ENCODE measurements around the gene SLC44A4. TPM values are rescaled to one million over a fixed set of nuclear protein-coding genes. Genes with fewer than 3 reads are reported as not detected.
"Not testable (repeated sequence)": the region's sequence is repeated elsewhere in the genome, so short reads cannot be mapped to it uniquely, and the experiment has no call there.

SLC44A4 gene
- total RNA-seq, 1 donor from 2014 or later, result 1.7 TPM

- no peak for DNase-seq (ENCODE audit: extremely low read depth, low read depth, low spot score)
These were observed 47.2 kb downstream of the SLC44A4 start for GRCh38 chr6:31831350-31832215.

GRCh38 chr6:31830886-31831335, 47.9 kb downstream of the SLC44A4 start:
- DNase-seq (ENCODE audit: extremely low read depth, low read depth, low spot score), result no peak

DNA sequence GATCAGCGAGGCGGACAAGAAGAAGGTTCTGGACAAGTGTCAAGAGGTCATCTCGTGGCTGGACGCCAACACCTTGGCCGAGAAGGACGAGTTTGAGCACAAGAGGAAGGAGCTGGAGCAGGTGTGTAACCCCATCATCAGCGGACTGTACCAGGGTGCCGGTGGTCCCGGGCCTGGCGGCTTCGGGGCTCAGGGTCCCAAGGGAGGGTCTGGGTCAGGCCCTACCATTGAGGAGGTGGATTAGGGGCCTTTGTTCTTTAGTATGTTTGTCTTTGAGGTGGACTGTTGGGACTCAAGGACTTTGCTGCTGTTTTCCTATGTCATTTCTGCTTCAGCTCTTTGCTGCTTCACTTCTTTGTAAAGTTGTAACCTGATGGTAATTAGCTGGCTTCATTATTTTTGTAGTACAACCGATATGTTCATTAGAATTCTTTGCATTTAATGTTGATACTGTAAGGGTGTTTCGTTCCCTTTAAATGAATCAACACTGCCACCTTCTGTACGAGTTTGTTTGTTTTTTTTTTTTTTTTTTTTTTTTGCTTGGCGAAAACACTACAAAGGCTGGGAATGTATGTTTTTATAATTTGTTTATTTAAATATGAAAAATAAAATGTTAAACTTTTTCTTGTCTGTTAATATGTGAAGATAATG, 49.0 kb downstream of the SLC44A4 start:
- DNase-seq (ENCODE audit: extremely low read depth, low read depth, low spot score), result no peak

DNA sequence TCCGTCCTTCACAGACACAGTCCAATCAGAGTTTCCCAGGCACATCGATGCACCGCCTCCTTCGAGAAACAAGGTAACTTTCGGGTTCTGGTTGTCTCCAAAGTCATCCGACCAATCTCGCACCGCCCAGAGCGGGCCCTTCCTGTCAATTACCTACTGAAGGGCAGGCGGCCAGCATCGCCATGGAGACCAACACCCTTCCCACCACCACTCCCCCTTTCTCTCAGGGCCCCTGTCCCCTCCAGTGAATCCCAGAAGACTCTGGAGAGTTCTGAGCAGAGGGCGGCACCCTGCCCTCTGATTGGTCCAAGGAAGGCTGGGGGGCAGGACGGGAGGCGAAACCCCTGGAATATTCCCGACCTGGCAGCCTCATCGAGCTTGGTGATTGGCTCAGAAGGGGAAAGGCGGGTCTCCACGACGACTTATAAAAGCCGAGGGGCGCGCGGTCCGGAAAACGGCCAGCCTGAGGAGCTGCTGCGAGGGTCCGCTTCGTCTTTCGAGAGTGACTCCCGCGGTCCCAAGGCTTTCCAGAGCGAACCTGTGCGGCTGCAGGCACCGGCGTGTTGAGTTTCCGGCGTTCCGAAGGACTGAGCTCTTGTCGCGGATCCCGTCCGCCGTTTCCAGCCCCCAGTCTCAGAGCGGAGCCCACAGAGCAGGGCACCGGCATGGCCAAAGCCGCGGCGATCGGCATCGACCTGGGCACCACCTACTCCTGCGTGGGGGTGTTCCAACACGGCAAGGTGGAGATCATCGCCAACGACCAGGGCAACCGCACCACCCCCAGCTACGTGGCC, 51.3 kb downstream of the SLC44A4 start, which contains the start of gene HSPA1B:
Gene HSPA1B (plus strand): TSS at position 453 of the 794 bp plus-strand sequence. CDS start 213 bp downstream, at position 666.
- peak; percentile 97 for DNase-seq (ENCODE audit: extremely low read depth, low read depth, low spot score)

GRCh38 chr6:31826793-31827285, 52.0 kb downstream of the SLC44A4 start:
- no peak for DNase-seq (ENCODE audit: extremely low read depth, low read depth, low spot score)

GRCh38 chr6:31825553-31825952, 53.2 kb downstream of the SLC44A4 start:
- no peak for DNase-seq (ENCODE audit: extremely low read depth, low read depth, low spot score)

- DNase-seq (ENCODE audit: extremely low read depth, low read depth, low spot score), result not testable (repeated sequence)
These were observed 55.1 kb downstream of the SLC44A4 start for GRCh38 chr6:31823592-31824196.

DNA sequence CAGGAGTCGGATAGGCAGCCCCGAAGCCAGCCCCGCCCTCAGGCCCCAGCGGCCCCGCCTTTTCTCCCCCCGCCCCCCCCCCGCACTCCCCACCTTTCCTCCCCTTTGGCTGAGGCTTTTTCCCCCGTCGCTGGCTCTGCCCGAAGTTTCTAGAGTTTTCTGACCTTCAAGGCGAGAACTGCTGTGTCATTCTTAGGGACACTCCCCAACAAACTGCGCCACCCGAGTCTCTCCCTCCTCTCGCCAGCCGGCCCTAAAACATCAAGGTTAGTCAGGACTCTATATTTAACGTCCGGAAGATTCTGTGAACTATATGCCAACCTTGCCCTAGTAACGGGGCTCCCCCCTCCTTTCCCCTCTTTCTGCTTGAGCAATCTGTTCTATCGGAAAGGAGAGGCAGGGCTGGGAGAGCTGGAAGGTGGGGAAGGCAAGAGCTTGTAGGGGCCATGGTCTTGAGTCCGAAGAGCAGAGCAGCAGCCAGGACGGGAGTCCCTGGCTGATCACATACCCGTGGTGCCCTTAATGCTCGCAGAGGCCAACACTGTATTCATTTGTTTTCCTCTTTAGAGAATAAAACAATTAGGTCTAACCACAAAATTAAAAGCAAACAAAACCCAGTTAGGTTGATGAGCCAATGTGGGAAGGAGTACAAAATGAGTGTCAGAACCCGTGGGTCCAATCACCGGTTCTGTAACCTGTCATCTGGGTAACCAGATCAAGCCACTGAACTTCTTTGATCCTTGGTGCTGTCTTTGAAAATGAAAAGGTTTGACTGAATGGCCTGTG, 56.6 kb downstream of the SLC44A4 start:
- no peak for DNase-seq (ENCODE audit: extremely low read depth, low read depth, low spot score)

DNA sequence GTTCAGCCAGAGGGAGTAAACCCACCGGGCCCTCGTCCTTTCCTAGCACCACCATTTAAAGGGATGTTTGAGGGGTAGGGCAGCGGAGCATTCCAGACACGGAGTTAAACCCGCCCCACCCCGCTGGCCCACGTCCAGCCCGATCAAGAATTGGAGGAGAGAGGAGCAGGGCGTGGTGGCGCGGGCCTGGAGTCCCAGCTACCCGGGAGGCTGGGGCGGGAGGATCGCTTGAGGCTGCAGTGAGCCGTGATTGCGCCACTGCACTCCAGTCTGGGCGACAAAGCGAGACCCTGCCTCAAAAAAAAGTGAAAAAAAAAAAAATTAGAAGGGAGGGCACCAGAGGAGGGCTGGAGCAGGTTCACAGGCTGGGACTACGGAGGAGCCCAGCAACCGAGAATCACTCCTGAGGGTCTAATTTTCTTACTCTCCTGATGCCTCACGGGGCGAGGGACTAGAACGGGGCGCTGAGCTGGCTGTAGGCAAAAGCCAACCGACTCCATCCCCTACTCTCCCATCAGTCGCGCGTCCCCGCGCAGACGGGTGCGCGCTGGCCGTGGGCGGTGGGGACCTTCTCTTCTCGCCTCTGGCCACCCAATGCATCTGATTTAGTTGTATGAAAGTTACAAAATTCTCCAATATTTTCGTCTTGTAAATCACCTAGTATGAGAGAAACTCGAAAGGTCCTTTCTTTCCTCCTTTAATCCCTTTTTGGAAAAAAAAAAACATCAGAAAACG, 57.3 kb downstream of the SLC44A4 start:
- no peak for DNase-seq (ENCODE audit: extremely low read depth, low read depth, low spot score)

DNA sequence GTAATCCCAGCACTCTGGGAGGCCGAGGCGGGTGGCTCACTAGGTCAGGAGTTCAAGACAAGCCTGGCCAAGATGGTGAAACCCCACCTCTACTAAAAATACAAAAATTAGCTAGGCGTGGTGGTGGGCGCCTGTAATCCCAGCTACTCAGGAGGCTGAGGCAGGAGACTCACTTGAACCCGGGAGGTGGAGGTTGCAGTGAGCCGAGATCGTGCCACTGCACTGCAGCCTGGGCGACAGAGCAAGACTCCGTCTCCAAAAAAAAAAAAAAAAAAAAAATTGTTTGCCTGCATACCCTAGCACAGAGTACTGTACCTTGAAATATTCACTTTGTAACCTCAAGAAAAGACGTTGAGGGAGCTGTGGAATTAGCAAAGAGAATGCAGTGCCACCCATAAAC, 58.4 kb downstream of the SLC44A4 start:
- DNase-seq (ENCODE audit: extremely low read depth, low read depth, low spot score), result not testable (repeated sequence)

DNA sequence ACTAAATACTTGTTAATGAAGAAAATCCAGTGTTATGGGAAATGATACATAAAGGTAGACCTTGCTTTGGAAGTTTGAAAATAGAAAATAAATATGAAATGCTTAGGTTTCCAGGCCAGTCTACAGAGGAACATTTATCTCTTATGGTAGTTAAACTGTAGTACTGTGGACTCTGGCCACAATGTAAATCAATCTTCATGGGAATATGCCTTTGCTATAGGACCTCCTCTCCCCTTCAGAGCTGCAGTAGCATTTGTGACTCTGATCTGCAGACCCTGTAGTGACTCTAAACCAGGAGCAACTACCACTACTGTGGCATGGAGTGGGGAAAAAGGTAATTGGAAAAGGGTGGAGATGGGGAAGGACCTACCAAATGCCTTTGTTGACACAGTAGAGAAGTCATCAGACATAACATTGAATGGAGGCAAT, 58.9 kb downstream of the SLC44A4 start:
- no peak for DNase-seq (ENCODE audit: extremely low read depth, low read depth, low spot score)

GRCh38 chr6:31817929-31818511, 60.8 kb downstream of the SLC44A4 start:
- DNase-seq (ENCODE audit: extremely low read depth, low read depth, low spot score), result not testable (repeated sequence)

- not testable (repeated sequence) for DNase-seq (ENCODE audit: extremely low read depth, low read depth, low spot score)
These were observed 61.5 kb downstream of the SLC44A4 start for GRCh38 chr6:31817133-31817928.

DNA sequence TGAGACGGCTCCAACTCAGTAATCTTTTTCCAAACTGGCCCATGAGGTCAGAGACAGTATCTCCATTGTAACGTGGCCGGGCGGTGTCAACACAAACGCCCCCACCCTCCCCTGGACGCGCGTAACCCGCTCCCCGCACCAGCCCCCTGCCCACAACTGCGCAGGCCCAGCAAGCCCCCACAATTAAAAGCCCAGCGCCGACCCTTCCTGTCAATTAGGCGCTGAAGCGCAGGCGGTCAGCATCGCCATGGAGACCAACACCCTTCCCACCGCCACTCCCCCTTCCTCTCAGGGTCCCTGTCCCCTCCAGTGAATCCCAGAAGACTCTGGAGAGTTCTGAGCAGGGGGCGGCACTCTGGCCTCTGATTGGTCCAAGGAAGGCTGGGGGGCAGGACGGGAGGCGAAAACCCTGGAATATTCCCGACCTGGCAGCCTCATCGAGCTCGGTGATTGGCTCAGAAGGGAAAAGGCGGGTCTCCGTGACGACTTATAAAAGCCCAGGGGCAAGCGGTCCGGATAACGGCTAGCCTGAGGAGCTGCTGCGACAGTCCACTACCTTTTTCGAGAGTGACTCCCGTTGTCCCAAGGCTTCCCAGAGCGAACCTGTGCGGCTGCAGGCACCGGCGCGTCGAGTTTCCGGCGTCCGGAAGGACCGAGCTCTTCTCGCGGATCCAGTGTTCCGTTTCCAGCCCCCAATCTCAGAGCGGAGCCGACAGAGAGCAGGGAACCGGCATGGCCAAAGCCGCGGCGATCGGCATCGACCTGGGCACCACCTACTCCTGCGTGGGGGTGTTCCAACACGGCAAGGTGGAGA, 63.6 kb downstream of the SLC44A4 start, which contains the start of the genes HSPA1A and HSPA1L:
Gene HSPA1A (plus strand): TSS at position 519 of the 814 bp plus-strand sequence. CDS start 214 bp downstream, at position 733.
Gene HSPA1L (minus strand): TSS at position 259 of the 814 bp plus-strand sequence. CDS start 3,311 bp downstream, outside the sequence.
- peak; percentile 91 for DNase-seq (ENCODE audit: extremely low read depth, low read depth, low spot score)

GRCh38 chr6:31814677-31815024, 64.1 kb downstream of the SLC44A4 start:
- DNase-seq (ENCODE audit: extremely low read depth, low read depth, low spot score), result peak; percentile 91

- no peak for DNase-seq (ENCODE audit: extremely low read depth, low read depth, low spot score)
These were observed 65.3 kb downstream of the SLC44A4 start for GRCh38 chr6:31813465-31813849.
